Endothelial cell of umbilical vein (primary cell): ENCODE measurements around the gene ATP8A2. TPM values are rescaled to one million over a fixed set of nuclear protein-coding genes. Genes with fewer than 3 reads are reported as not detected.
A peak's percentile ranks its signal among the peaks of the same experiment; 100 is the strongest.

Source experiments
- BruUV-seq: library from RNA; stranded (reverse); fragments of 400-500 nt; replicated peaks from 2 replicates; lab custom pipeline; 2021; lab: Mats Ljungman, UMichigan
- CTCF ChIA-PET: fragments of 300-600, 350-600 bp; sonication (Branson Sonifier 250); formaldehyde crosslinking; loops from one replicate; lab custom pipeline; 2021; ENCODE audit warnings: antibody characterized with exemption, inconsistent platforms; lab: Charles Lee
- POLR2A ChIA-PET: fragments of 300-600, 350-600 bp; sonication (Branson Sonifier 250); formaldehyde crosslinking; loops from one replicate; lab custom pipeline; 2021; ENCODE audit warnings: antibody characterized with exemption, inconsistent platforms; lab: Charles Lee
- DNase-seq: peaks from one replicate; pipeline ENCODE4 v3.0.0-alpha.2; 2011; ENCODE audit warnings: low read depth, low spot score
- FAIRE-seq: peaks from 2 replicates; lab custom pipeline; 2011; peaks lifted over from hg19 to GRCh38; lab: Jason Lieb, UNC
- H2AFZ ChIP-seq: 2 replicates; pipeline ENCODE4 v1.6.0; 2012; ENCODE audit warnings: low read depth, low read length, control low read depth, inconsistent platforms
- H3K27ac ChIP-seq: 2 replicates; pipeline ENCODE4 v1.5.1; 2011; ENCODE audit warnings: low read depth, mild to moderate bottlenecking, control low read depth, low read length, moderate library complexity; ENCODE audit not compliant: insufficient read depth
- H3K27me3 ChIP-seq, 2 experiments: 2 replicates each; pipeline versions ENCODE4 v1.6.0 to v1.6.1; 2011; ENCODE audit warnings: low read length in 2 of 2, mixed read lengths in 1 of 2; ENCODE audit not compliant: control insufficient read depth in 2 of 2, insufficient read depth in 2 of 2
- H3K36me3 ChIP-seq, 2 experiments: 2 replicates in 1 of 2; 3 replicates in 1 of 2; pipeline ENCODE4 v1.5.1; 2011; ENCODE audit warnings: low read length in 2 of 2, mild to moderate bottlenecking in 1 of 2, moderate library complexity in 1 of 2; ENCODE audit not compliant: control insufficient read depth in 2 of 2, insufficient read depth in 2 of 2; ENCODE audit errors: extremely low read depth in 1 of 2
- H3K4me1 ChIP-seq: 3 replicates; pipeline ENCODE4 v1.5.1; 2011; ENCODE audit warnings: mild to moderate bottlenecking, low read length; ENCODE audit not compliant: control insufficient read depth, insufficient read depth; ENCODE audit errors: extremely low read depth
- H3K4me2 ChIP-seq: 2 replicates; pipeline ENCODE4 v1.6.1; 2011; ENCODE audit warnings: low read length, control low read depth, mixed read lengths; ENCODE audit not compliant: insufficient read depth
- H3K4me3 ChIP-seq, 3 experiments: fragments of 200-600 bp in 1 of 3; sonication (generic), shearing (Covaris generic) in 1 of 3; replicated peaks in 1 of 3; 2 replicates each; pipeline ENCODE4 v1.5.1; 2011 to 2016; ENCODE audit warnings: control low read depth in 3 of 3, low read length in 3 of 3, mild to moderate bottlenecking in 2 of 3, inconsistent platforms in 1 of 3, low read depth in 1 of 3, moderate library complexity in 1 of 3; ENCODE audit not compliant: insufficient read depth in 1 of 3
- H3K79me2 ChIP-seq: 2 replicates; pipeline ENCODE4 v1.6.0; 2012; ENCODE audit warnings: low read length, inconsistent platforms; ENCODE audit not compliant: control insufficient read depth, insufficient read depth
- H3K9ac ChIP-seq: replicated peaks from 2 replicates; pipeline ENCODE3; 2011; ENCODE audit warnings: low read length, control low read depth; ENCODE audit not compliant: insufficient read depth; ENCODE audit errors: extremely low read depth
- H3K9me1 ChIP-seq: replicated peaks from 3 replicates; pipeline ENCODE4 v1.6.0; 2011; ENCODE audit warnings: mild to moderate bottlenecking, low read length; ENCODE audit not compliant: control insufficient read depth, insufficient read depth; ENCODE audit errors: extremely low read depth
- H3K9me3 ChIP-seq: replicated peaks from 2 replicates; pipeline ENCODE4 v1.5.1; 2012; ENCODE audit warnings: low read length, inconsistent platforms; ENCODE audit not compliant: control insufficient read depth, insufficient read depth
- H4K20me1 ChIP-seq: replicated peaks from 2 replicates; pipeline ENCODE3; 2011; ENCODE audit warnings: mild to moderate bottlenecking, low read length; ENCODE audit not compliant: control insufficient read depth, insufficient read depth; ENCODE audit errors: extremely low read depth
- EZH2 ChIP-seq: IDR thresholded peaks from 2 replicates; pipeline ENCODE4 v1.6.1; 2012; ENCODE audit warnings: borderline replicate concordance, low read depth, mild to moderate bottlenecking, moderate library complexity, low read length, inconsistent platforms; ENCODE audit not compliant: severe bottlenecking
- FOS ChIP-seq: IDR thresholded peaks from 2 replicates; pipeline ENCODE4 v1.6.1; 2011; ENCODE audit warnings: mild to moderate bottlenecking, low read length, moderate library complexity, borderline replicate concordance; ENCODE audit not compliant: insufficient read depth
- GATA2 ChIP-seq: IDR thresholded peaks from 2 replicates; pipeline ENCODE4 v1.7.0; 2011; ENCODE audit warnings: low read depth, mild to moderate bottlenecking, moderate library complexity, mixed read lengths, low read length; ENCODE audit not compliant: insufficient read length, insufficient read depth
- JUN ChIP-seq: IDR thresholded peaks from 2 replicates; pipeline ENCODE4 v1.6.1; 2011; ENCODE audit warnings: borderline replicate concordance, low read depth; ENCODE audit not compliant: insufficient read length, insufficient read depth
- MAX ChIP-seq: IDR thresholded peaks from 2 replicates; pipeline ENCODE4 v1.6.1; 2011; ENCODE audit not compliant: insufficient read depth, insufficient read length
- MYC ChIP-seq: IDR thresholded peaks from one replicate; pipeline ENCODE4 v1.6.1; 2011; ENCODE audit warnings: mild to moderate bottlenecking, low read depth, low read length
- POLR2A ChIP-seq: IDR thresholded peaks from 2 replicates; pipeline ENCODE4 v1.6.1; 2012; ENCODE audit warnings: low read depth, mild to moderate bottlenecking, control low read depth, low read length
- POLR2AphosphoS5 ChIP-seq: IDR thresholded peaks from 2 replicates; pipeline ENCODE4 v1.6.1; 2012; ENCODE audit warnings: low read depth, mild to moderate bottlenecking, control low read depth, low read length, moderate library complexity; ENCODE audit not compliant: insufficient read depth
- dilution Hi-C: fragments of 300-500 bp; cut with MboI; formaldehyde crosslinking; loops from one replicate; pipeline ENCODE4 v1.15.0; 2019; ENCODE audit warnings: low sequenced_read_pairs; ENCODE audit not compliant: extremely low pct_ligation_motif_present
- intact Hi-C: fragments of 100-400 bp; cut with micrococcal nuclease; formaldehyde crosslinking; loops from one replicate; pipeline ENCODE4 v1.10.0; 2022
- polyA plus RNA-seq, 4 experiments: library from polyadenylated mRNA; depleted of rRNA in 3 of 4; stranded (reverse) in 3 of 4; unstranded in 1 of 4; fragments of >200 nt; gene quantifications; 2 replicates each; pipeline versions ENCODE4 v1.2.1 to v1.2.3, GENCODE V29; 2011 to 2012; ENCODE audit warnings: missing spikeins in 1 of 4
- total RNA-seq: library from RNA; stranded (reverse); gene quantifications from 2 replicates; pipeline ENCODE4 v1.2.3, GENCODE V29; 2021
- TF ChIP-seq, protein P1 (sequence below), 2 donors: IDR thresholded peaks; 1 replicate in 1 of 2; 2 replicates in 1 of 2; pipeline ENCODE4 v1.5.1; 2011; ENCODE audit warnings: low read length in 2 of 2, mild to moderate bottlenecking in 2 of 2, moderate library complexity in 2 of 2, control low read depth in 1 of 2, inconsistent platforms in 1 of 2, low read depth in 1 of 2; ENCODE audit not compliant: insufficient read depth in 1 of 2; ENCODE audit errors: extremely low read depth in 1 of 2

The ATP8A2 gene
- total and polyA plus RNA-seq, 2 donors (not counting 3 experiments of a cell fraction or from before 2014, with no cell fraction given), result 0.11 to 0.49 TPM

DNA sequence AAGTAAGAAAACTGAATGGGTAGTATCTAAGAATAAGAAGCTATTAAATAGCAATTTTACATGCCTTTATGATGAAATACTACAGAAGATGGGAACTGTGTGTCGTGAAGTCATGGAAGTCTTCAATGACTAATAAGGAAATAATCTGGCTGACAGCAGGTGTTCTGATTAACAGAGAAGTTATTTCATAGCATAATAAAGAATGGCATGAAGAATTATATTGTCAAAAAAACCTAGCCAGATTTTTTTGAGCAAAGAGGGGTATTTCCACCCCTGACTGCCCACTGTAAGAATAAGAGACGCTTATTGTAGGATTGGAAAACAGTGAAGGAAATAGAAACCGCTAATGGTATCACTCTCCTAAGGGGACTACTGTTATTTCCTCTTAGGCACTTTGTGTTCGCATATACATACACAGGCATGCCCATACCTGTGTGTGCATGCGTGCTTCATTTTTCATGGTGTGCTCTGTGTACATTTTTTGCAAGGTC lies 361.3 kb downstream of the ATP8A2 start:
- Histone ChIP-seq H3K9me1 (no peaks in the 10 kb centered on the region), H2AFZ (no peak overlapping the region), H3K4me1 (no peaks in the 10 kb centered on the region), H3K27me3 (no peaks in the 10 kb centered on the region), H3K4me2 (no peak overlapping the region), H4K20me1 (no peaks in the 10 kb centered on the region), H3K4me3 (no peak overlapping the region), H3K79me2 (no peaks in the 10 kb centered on the region), H3K9ac (no peak overlapping the region), H3K36me3 (no peaks in the 10 kb centered on the region), H3K9me3 (no peaks in the 10 kb centered on the region), H3K27ac (no peak overlapping the region)
- intact Hi-C loops, result no loop called here
- TF ChIP-seq FOS, result peak; percentile 12
- TF ChIP-seq MYC, result no peak
- BruUV-seq, result no TSS peak
- dilution Hi-C loops, result no loop called here
- CTCF ChIA-PET, result interaction anchor here (1.4 kb wide), 1 partner anchor 13 kb away, joined by 3 read pairs; no protein-coding TSS in a partner anchor
- POLR2A ChIA-PET, result no interaction called here
- FAIRE-seq, result no peak
- DNase-seq, result no peak

- DNase-seq (no peak), FAIRE-seq (no peak)
- H3K27me3 ChIP-seq, result no peaks in the 10 kb centered on the region
- no TSS peak for BruUV-seq
- H3K9me3 ChIP-seq, result no peaks in the 10 kb centered on the region
- no peaks in the 10 kb centered on the region for H3K79me2 ChIP-seq
- no peaks in the 10 kb centered on the region for H4K20me1 ChIP-seq
- no peak overlapping the region for H3K9ac ChIP-seq
- ChIA-PET POLR2A (no interaction called here), CTCF (no interaction called here)
- dilution Hi-C loops (no loop called here), intact Hi-C loops (no loop called here)
- TF ChIP-seq MAX (no peak), EZH2 (no peak), GATA2 (no peak), MYC (no peak), FOS (no peak), POLR2A (no peak), POLR2AphosphoS5 (no peak), JUN (no peak)
- TF ChIP-seq, protein P1, sequence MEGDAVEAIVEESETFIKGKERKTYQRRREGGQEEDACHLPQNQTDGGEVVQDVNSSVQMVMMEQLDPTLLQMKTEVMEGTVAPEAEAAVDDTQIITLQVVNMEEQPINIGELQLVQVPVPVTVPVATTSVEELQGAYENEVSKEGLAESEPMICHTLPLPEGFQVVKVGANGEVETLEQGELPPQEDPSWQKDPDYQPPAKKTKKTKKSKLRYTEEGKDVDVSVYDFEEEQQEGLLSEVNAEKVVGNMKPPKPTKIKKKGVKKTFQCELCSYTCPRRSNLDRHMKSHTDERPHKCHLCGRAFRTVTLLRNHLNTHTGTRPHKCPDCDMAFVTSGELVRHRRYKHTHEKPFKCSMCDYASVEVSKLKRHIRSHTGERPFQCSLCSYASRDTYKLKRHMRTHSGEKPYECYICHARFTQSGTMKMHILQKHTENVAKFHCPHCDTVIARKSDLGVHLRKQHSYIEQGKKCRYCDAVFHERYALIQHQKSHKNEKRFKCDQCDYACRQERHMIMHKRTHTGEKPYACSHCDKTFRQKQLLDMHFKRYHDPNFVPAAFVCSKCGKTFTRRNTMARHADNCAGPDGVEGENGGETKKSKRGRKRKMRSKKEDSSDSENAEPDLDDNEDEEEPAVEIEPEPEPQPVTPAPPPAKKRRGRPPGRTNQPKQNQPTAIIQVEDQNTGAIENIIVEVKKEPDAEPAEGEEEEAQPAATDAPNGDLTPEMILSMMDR (IDR thresholded peaks at IDR 0.05; ENCODE audit: extremely low read depth in 1 of 2, insufficient read depth in 1 of 2, low read depth in 1 of 2, low read length in 2 of 2), result no peak
- no peak overlapping the region for H3K27ac ChIP-seq
- no peak overlapping the region for H3K4me3 ChIP-seq
- H3K4me2 ChIP-seq, result no peak overlapping the region
- no peaks in the 10 kb centered on the region for H3K36me3 ChIP-seq
- no peak overlapping the region for H2AFZ ChIP-seq
- H3K4me1 ChIP-seq, result no peaks in the 10 kb centered on the region
- no peaks in the 10 kb centered on the region for H3K9me1 ChIP-seq
Observed at GRCh38 chr13:25733696-25734435, 362.1 kb downstream of the ATP8A2 start.
